Stimulated activated naive B cell treated with anti-CD40 and anti-IgM and Interleukin-4, amounts not matched to agents 10 μg/mL and 1 μg/mL and 100 μg/mL, for 72 hours (primary cell): ENCODE results near the gene PLAAT3.
"Not testable (repeated sequence)": the region's sequence is repeated elsewhere in the genome, so short reads cannot be mapped to it uniquely, and the experiment has no call there.

Source experiments
- ATAC-seq, 2 donors: fragments of 150-1000 bp; cut with Tn5 transposase; replicated peaks; 2 replicates each; pipeline ENCODE4 v1.10.0; 2021; ENCODE audit warnings: moderate library complexity in 1 of 2
- DNase-seq: peaks from one replicate; pipeline ENCODE4 v3.0.0; 2021
- H3K27ac Mint-ChIP-seq: one replicate; pipeline ENCODE4 v1.8.0; 2022; ENCODE audit warnings: mild to moderate bottlenecking, mixed read lengths
- H3K27me3 Mint-ChIP-seq, 2 donors: one replicate each; pipeline ENCODE4 v1.8.0; 2022; ENCODE audit warnings: mixed read lengths in 2 of 2
- H3K36me3 Mint-ChIP-seq, 2 donors: one replicate each; pipeline ENCODE4 v1.8.0; 2022; ENCODE audit warnings: mixed read lengths in 2 of 2, mild to moderate bottlenecking in 1 of 2
- H3K4me1 Mint-ChIP-seq, 2 donors: one replicate each; pipeline ENCODE4 v1.8.0; 2022; ENCODE audit warnings: mixed read lengths in 2 of 2, mild to moderate bottlenecking in 1 of 2
- H3K4me3 Mint-ChIP-seq, 2 donors: one replicate each; pipeline ENCODE4 v1.8.0; 2022; ENCODE audit warnings: mild to moderate bottlenecking in 2 of 2, mixed read lengths in 2 of 2, moderate library complexity in 1 of 2
- H3K9me3 Mint-ChIP-seq, 2 donors: one replicate each; pipeline ENCODE4 v1.8.0; 2022; ENCODE audit warnings: mixed read lengths in 2 of 2, mild to moderate bottlenecking in 1 of 2

Gene PLAAT3

GRCh38 chr11:63551091-63551888 lies 62.9 kb downstream of the PLAAT3 start:
- Mint-ChIP-seq H3K27me3 (peaks cover 0 to 8% of the 10 kb centered on the region in 2 donors), H3K4me3 (peak overlapping the region; percentile 40 to 55), H3K27ac (no peak overlapping the region), H3K9me3 (no peaks in the 10 kb centered on the region), H3K4me1 (peaks cover 14 to 34% of the 10 kb centered on the region in 2 donors), H3K36me3 (no peaks in the 10 kb centered on the region)
- ATAC-seq (no peak), DNase-seq (no peak)

DNA sequence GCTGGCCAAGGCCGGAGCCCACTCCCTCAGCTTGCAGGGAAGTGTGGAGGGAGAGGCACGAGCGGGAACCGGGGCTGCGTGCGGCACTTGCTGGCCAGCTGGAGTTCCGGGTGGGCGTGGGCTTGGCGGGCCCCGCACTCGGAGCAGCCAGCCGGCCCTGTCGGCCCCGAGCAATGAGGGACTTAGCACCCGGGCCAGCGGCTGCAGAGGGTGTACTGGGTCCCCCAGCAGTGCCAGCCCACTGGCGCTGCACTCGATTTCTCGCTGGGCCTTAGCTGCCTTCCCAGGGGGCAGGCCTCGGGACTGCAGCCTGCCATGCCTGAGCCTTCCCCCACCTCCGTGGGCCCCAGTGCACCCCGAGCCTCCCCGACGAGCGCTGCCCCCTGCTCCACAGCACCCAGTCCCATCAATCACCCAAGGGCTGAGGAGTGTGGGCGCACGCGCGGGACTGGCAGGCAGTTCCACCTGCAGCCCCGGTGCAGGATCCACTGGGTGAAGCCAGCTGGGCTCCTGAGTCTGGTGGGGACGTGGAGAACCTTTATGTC lies 64.0 kb downstream of the PLAAT3 start:
- not testable (repeated sequence) for H3K27me3 Mint-ChIP-seq, H3K36me3 Mint-ChIP-seq, H3K9me3 Mint-ChIP-seq, DNase-seq, H3K27ac Mint-ChIP-seq, ATAC-seq, H3K4me3 Mint-ChIP-seq
- peaks cover 14 to 34% of the 10 kb centered on the region in 2 donors for H3K4me1 Mint-ChIP-seq

GRCh38 chr11:63549411-63549810 lies 64.8 kb downstream of the PLAAT3 start:
- H3K36me3 Mint-ChIP-seq, result no peaks in the 10 kb centered on the region
- DNase-seq, result no peak
- peaks cover 14 to 41% of the 10 kb centered on the region in 2 donors for H3K4me1 Mint-ChIP-seq
- no peak overlapping the region for H3K4me3 Mint-ChIP-seq
- ATAC-seq, result no peak
- no peak overlapping the region for H3K27ac Mint-ChIP-seq
- peaks cover 0 to 3% of the 10 kb centered on the region in 2 donors for H3K27me3 Mint-ChIP-seq
- H3K9me3 Mint-ChIP-seq, result no peaks in the 10 kb centered on the region

GRCh38 chr11:63548178-63548577 lies 66.1 kb downstream of the PLAAT3 start:
- Mint-ChIP-seq H3K36me3 (no peaks in the 10 kb centered on the region), H3K4me1 (peaks cover 12 to 42% of the 10 kb centered on the region in 2 donors), H3K27ac (no peak overlapping the region), H3K9me3 (no peaks in the 10 kb centered on the region), H3K4me3 (no peak overlapping the region), H3K27me3 (peaks cover 0 to 3% of the 10 kb centered on the region in 2 donors)
- DNase-seq, result no peak
- no peak for ATAC-seq

GRCh38 chr11:63547061-63547460 lies 67.2 kb downstream of the PLAAT3 start:
- Mint-ChIP-seq H3K9me3 (no peaks in the 10 kb centered on the region), H3K27ac (no peak overlapping the region), H3K4me1 (peaks cover 8 to 34% of the 10 kb centered on the region in 2 donors), H3K27me3 (peaks cover 0 to 3% of the 10 kb centered on the region in 2 donors), H3K4me3 (no peak overlapping the region), H3K36me3 (no peaks in the 10 kb centered on the region)
- ATAC-seq (no peak), DNase-seq (no peak)

DNA sequence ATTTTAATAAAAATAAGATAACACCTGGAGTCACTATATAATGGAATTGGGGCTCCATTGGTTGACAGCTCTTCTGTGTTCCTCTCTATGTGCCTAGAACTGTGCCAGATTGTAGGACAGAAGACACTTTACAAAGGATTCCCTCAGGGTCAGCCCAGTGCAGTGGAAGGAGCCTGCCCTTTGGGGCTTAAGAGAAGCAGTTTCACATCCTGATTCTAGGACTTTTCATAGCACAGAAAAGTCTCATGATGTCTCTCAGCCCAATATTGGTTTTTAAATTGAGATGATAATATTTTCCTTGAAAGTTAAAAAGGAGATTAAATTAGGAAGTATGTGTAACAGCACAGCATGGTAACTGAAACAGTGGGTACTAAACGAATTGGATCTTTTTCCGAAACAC lies 70.5 kb downstream of the PLAAT3 start:
- peaks cover 3 to 30% of the 10 kb centered on the region in 2 donors for H3K4me1 Mint-ChIP-seq
- H3K36me3 Mint-ChIP-seq, result no peaks in the 10 kb centered on the region
- H3K4me3 Mint-ChIP-seq, result no peak overlapping the region
- no peaks in the 10 kb centered on the region for H3K9me3 Mint-ChIP-seq
- peak; percentile 95 to 98 for ATAC-seq
- H3K27ac Mint-ChIP-seq, result no peak overlapping the region
- DNase-seq, result no peak
- no peaks in the 10 kb centered on the region for H3K27me3 Mint-ChIP-seq

GRCh38 chr11:63542506-63542905 lies 71.7 kb downstream of the PLAAT3 start:
- ATAC-seq, H3K27ac Mint-ChIP-seq: not testable (repeated sequence)

DNA sequence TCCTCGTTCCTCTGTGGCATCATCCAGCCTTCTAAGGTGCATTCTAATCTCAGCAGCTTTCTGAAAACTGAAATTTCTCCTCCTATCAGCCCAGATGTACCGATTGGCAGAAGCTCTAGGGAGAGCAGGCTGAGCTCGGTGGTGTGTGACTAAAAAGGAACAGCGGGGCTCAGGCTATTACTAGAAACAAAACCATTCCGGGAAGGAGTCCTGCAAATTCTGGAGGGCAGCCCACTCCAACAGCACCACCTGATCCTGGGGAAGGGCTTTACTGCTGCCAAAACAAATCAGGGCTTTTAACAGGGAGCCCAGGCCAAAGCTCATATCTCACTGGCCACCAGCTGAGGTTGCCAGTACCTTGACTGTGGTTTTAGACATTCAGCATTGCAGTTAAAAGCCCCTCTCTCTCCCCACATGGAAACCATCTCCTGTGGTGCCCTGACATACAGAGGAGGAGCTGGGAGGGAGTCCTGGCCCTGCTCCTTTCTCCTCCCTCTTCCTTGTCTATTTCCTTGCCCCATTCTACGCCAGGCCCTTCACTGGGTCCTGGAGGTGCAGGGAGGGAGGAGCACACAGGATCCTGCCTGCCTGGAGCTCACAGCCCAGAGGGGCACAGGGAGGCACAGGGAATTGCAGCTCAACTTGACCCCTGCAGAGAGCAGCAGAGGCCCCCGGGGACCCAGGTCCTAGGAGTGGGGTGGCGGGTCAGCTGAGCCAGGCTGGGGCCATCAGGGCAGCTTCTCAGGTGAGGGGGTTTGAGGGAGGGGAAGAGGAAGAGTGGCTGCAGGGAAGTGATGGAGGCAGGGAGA lies 76.7 kb downstream of the PLAAT3 start:
- Mint-ChIP-seq H3K9me3 (no peaks in the 10 kb centered on the region), H3K4me3 (peak overlapping the region; percentile 75 to 77), H3K27me3 (no peaks in the 10 kb centered on the region), H3K27ac (peak overlapping the region; percentile 79), H3K4me1 (peaks cover 20 to 36% of the 10 kb centered on the region in 2 donors), H3K36me3 (no peaks in the 10 kb centered on the region)
- DNase-seq (no peak), ATAC-seq (peak; percentile 40 to 54)

More at GRCh38 chr11:63542506-63542905, 71.7 kb downstream of the PLAAT3 start:
- H3K36me3 Mint-ChIP-seq, DNase-seq, H3K27me3 Mint-ChIP-seq, H3K9me3 Mint-ChIP-seq, H3K4me3 Mint-ChIP-seq: not testable (repeated sequence)
- H3K4me1 Mint-ChIP-seq, result peaks cover 12 to 41% of the 10 kb centered on the region in 2 donors

DNA sequence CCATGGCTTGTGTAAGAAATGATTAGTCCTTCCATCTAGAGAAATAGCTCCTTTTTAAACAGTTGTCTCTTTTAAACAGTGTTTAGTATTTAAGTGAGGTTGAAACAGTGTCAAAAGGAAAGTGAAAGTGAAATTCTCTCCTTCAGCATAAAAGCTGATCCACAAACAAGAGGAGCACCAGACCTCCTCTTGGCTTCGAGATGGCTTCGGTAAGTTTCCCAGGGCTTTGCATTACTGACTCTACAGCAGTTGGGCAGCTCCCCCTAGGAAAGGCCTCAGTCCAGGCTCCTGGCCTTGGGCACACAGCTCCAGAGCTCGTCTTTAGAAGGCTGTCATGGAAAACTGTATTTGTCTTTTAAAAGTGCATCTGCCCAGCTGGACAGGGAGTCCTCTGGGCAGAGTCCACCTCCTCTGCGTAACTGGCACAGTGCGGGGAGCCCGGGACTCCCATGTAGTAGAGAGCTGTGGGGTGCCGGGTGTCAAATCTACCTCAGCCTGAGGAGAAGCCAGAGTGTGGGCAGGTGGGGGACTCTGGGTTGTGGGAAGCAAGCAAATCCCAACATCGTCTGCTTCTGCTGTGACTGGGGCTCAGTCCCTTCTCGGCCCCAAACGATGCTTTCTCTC lies 77.5 kb downstream of the PLAAT3 start, which contains the start of gene PLAAT4:
Gene PLAAT4 (plus strand): TSS at position 140 of the 624 bp plus-strand sequence. CDS start 61 bp downstream, at position 201.
- Mint-ChIP-seq H3K27ac (peak within 1 kb of the TSS; percentile 63), H3K4me3 (peak within 1 kb of the TSS; percentile 75 to 77), H3K9me3 (no peaks in the 10 kb centered on the region), H3K4me1 (peaks cover 25 to 43% of the 10 kb centered on the region in 2 donors), H3K27me3 (no peaks in the 10 kb centered on the region), H3K36me3 (no peaks in the 10 kb centered on the region)
- DNase-seq (no peak), ATAC-seq (peak; percentile 44 to 52)

- H3K36me3 Mint-ChIP-seq, result no peaks in the 10 kb centered on the region
These were observed 78.5 kb downstream of the PLAAT3 start for GRCh38 chr11:63535734-63536133.

GRCh38 chr11:63534895-63535461 lies 79.3 kb downstream of the PLAAT3 start:
- Mint-ChIP-seq H3K4me1 (peaks cover 29 to 44% of the 10 kb centered on the region in 2 donors), H3K9me3 (no peaks in the 10 kb centered on the region), H3K27ac (no peak overlapping the region), H3K36me3 (no peaks in the 10 kb centered on the region), H3K4me3 (no peak overlapping the region), H3K27me3 (no peaks in the 10 kb centered on the region)
- ATAC-seq, result peak in 1 of 2 donors; percentile 33
- no peak for DNase-seq

More at GRCh38 chr11:63535734-63536133, 78.5 kb downstream of the PLAAT3 start:
- Mint-ChIP-seq H3K27me3 (no peaks in the 10 kb centered on the region), H3K27ac (no peak overlapping the region), H3K4me1 (peaks cover 29 to 50% of the 10 kb centered on the region in 2 donors), H3K9me3 (no peaks in the 10 kb centered on the region), H3K4me3 (peak overlapping the region in 1 of 2 donors; percentile 77)
- no peak for ATAC-seq
- DNase-seq, result no peak

DNA sequence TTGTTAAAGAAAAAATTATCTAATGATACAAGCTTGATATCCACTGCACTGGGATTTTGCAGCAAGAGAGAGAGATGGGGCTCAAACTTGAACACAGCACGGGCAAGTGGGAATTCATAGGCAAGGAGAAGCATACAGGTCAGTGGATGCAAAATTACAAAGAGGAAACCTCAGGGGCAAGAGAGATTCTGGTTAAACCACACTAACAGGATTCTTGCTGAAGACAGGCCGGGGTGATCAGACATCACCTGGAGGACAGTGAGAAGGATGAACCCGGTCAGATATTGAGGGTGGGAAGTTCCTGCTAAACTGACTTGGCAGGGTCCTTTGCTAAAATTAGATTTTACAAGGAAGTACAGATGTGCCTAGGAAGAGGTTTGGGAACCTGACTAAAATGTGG lies 80.2 kb downstream of the PLAAT3 start:
- H3K4me3 Mint-ChIP-seq, result no peak overlapping the region

GRCh38 chr11:63532799-63533475 lies 81.3 kb downstream of the PLAAT3 start:
- H3K9me3 Mint-ChIP-seq, result no peaks in the 10 kb centered on the region
- no peaks in the 10 kb centered on the region for H3K36me3 Mint-ChIP-seq
- H3K27ac Mint-ChIP-seq, result no peak overlapping the region
- H3K4me1 Mint-ChIP-seq, result peaks cover 24 to 37% of the 10 kb centered on the region in 2 donors
- DNase-seq (no peak), ATAC-seq (no peak)
- H3K27me3 Mint-ChIP-seq, result peaks cover 0 to 5% of the 10 kb centered on the region in 2 donors
- H3K4me3 Mint-ChIP-seq, result no peak overlapping the region

More for the DNA sequence above, 80.2 kb downstream of the PLAAT3 start:
- Mint-ChIP-seq H3K9me3 (no peaks in the 10 kb centered on the region), H3K36me3 (no peaks in the 10 kb centered on the region), H3K27me3 (peaks cover 0 to 2% of the 10 kb centered on the region in 2 donors), H3K27ac (no peak overlapping the region), H3K4me1 (peaks cover 29 to 44% of the 10 kb centered on the region in 2 donors)
- DNase-seq (no peak), ATAC-seq (no peak)
